IMR-90 (cell line): ENCODE results near the gene AUNIP. TPM values are rescaled to one million over a fixed set of nuclear protein-coding genes. Genes with fewer than 3 reads are reported as not detected.
A peak's percentile ranks its signal among the peaks of the same experiment; 100 is the strongest.

Experiments
- ATAC-seq: fragments of 200-7000 bp; cut with Tn5 transposase; 2 replicates; pipeline ENCODE4 v1.9.1; 2020; ENCODE audit warnings: low read depth, mild to moderate bottlenecking, moderate library complexity
- BruUV-seq: library from RNA; stranded (reverse); fragments of 400-500 nt; replicated peaks from 2 replicates; lab custom pipeline; 2021; lab: Mats Ljungman, UMichigan
- CTCF ChIA-PET: fragments of 300-600 bp; formaldehyde crosslinking; extraction: SDS; loops from one replicate; lab custom pipeline; 2021; ENCODE audit warnings: antibody characterized with exemption; lab: Yijun Ruan, JAX
- POLR2A ChIA-PET: fragments of 300-600 bp; sonication (Branson Sonifier 250); formaldehyde crosslinking; loops from one replicate; lab custom pipeline; 2022; ENCODE audit warnings: antibody characterized with exemption; ENCODE audit not compliant: unreplicated experiment; lab: Charles Lee
- DNase-seq: peaks from one replicate; pipeline ENCODE4 v3.0.0; 2013
- H2AFZ ChIP-seq: replicated peaks from 2 replicates; pipeline ENCODE3; 2013; ENCODE audit warnings: low read length, mild to moderate bottlenecking; ENCODE audit not compliant: poor library complexity
- H2AK5ac ChIP-seq: 2 replicates; pipeline ENCODE4 v1.6.1; 2013; ENCODE audit warnings: low read depth, low read length, inconsistent platforms
- H2AK9ac ChIP-seq: replicated peaks from 2 replicates; pipeline ENCODE3; 2013; ENCODE audit warnings: mild to moderate bottlenecking, low read depth, low read length, moderate library complexity; ENCODE audit not compliant: poor library complexity
- H2BK120ac ChIP-seq: 2 replicates; pipeline ENCODE4 v1.6.1; 2013; ENCODE audit warnings: low read depth, low read length, inconsistent platforms
- H2BK15ac ChIP-seq: 3 replicates; pipeline ENCODE4 v1.6.1; 2013; ENCODE audit warnings: low read depth, low read length, inconsistent platforms
- H2BK20ac ChIP-seq: 2 replicates; pipeline ENCODE4 v1.6.1; 2013; ENCODE audit warnings: low read depth, mild to moderate bottlenecking, inconsistent platforms, low read length, moderate library complexity
- H2BK5ac ChIP-seq: 2 replicates; pipeline ENCODE4 v1.6.1; 2013; ENCODE audit warnings: mild to moderate bottlenecking, low read depth, low read length, inconsistent platforms; ENCODE audit not compliant: poor library complexity, severe bottlenecking
- H3K14ac ChIP-seq: replicated peaks from 2 replicates; pipeline ENCODE4 v1.6.1; 2013; ENCODE audit warnings: low read depth, low read length, inconsistent platforms
- H3K18ac ChIP-seq: 2 replicates; pipeline ENCODE4 v1.6.1; 2013; ENCODE audit warnings: low read depth, low read length, control low read depth
- H3K23ac ChIP-seq: 2 replicates; pipeline ENCODE4 v1.6.1; 2013; ENCODE audit warnings: low read depth, low read length, inconsistent platforms
- H3K27ac ChIP-seq: 2 replicates; pipeline ENCODE4 v1.5.1; 2013; ENCODE audit warnings: mild to moderate bottlenecking, control low read depth, low read length; ENCODE audit not compliant: insufficient read depth
- H3K27me3 ChIP-seq: 2 replicates; pipeline ENCODE4 v1.6.1; 2013; ENCODE audit warnings: low read length; ENCODE audit not compliant: control insufficient read depth, insufficient read depth
- H3K36me3 ChIP-seq: 2 replicates; pipeline ENCODE4 v1.6.1; 2013; ENCODE audit warnings: low read length, mixed read lengths; ENCODE audit not compliant: control insufficient read depth, insufficient read depth
- H3K4ac ChIP-seq: 2 replicates; pipeline ENCODE4 v1.6.1; 2013; ENCODE audit warnings: low read depth, low read length, inconsistent platforms
- H3K4me1 ChIP-seq: 2 replicates; pipeline ENCODE4 v1.6.1; 2013; ENCODE audit warnings: low read length, mixed read lengths; ENCODE audit not compliant: control insufficient read depth, insufficient read depth
- H3K4me2 ChIP-seq: 2 replicates; pipeline ENCODE4 v1.6.1; 2013; ENCODE audit warnings: low read depth, mild to moderate bottlenecking, control low read depth, low read length, moderate library complexity
- H3K4me3 ChIP-seq: 2 replicates; pipeline ENCODE4 v1.5.1; 2013; ENCODE audit warnings: low read depth, mild to moderate bottlenecking, control low read depth, low read length, moderate library complexity; ENCODE audit not compliant: insufficient read depth
- H3K56ac ChIP-seq: 2 replicates; pipeline ENCODE4 v1.6.1; 2013; ENCODE audit warnings: low read length, inconsistent platforms; ENCODE audit not compliant: insufficient read depth; ENCODE audit errors: extremely low read depth
- H3K79me1 ChIP-seq, 2 experiments: 2 replicates each; pipeline ENCODE4 v1.6.1; 2013; ENCODE audit warnings: low read length in 2 of 2, inconsistent platforms in 1 of 2, low read depth in 1 of 2
- H3K9ac ChIP-seq: 2 replicates; pipeline ENCODE4 v1.6.1; 2013; ENCODE audit warnings: low read depth, low read length, control low read depth
- H3K9me1 ChIP-seq: 2 replicates; pipeline ENCODE4 v1.6.1; 2013; ENCODE audit warnings: low read length, inconsistent platforms; ENCODE audit not compliant: insufficient read depth
- H3K9me3 ChIP-seq: 2 replicates; pipeline ENCODE4 v1.6.1; 2013; ENCODE audit warnings: low read length; ENCODE audit not compliant: control insufficient read depth, insufficient read depth
- H4K20me1 ChIP-seq: 2 replicates; pipeline ENCODE4 v1.6.1; 2013; ENCODE audit warnings: low read length, inconsistent platforms; ENCODE audit not compliant: insufficient read depth
- H4K5ac ChIP-seq: 2 replicates; pipeline ENCODE4 v1.6.1; 2013; ENCODE audit warnings: mild to moderate bottlenecking, low read depth, low read length, control low read depth
- H4K8ac ChIP-seq, 2 experiments: 2 replicates each; pipeline ENCODE4 v1.6.1; 2013; ENCODE audit warnings: low read depth in 2 of 2, low read length in 2 of 2, control low read depth in 1 of 2, inconsistent platforms in 1 of 2
- H4K91ac ChIP-seq: 2 replicates; pipeline ENCODE4 v1.6.1; 2013; ENCODE audit warnings: low read depth, low read length, inconsistent platforms; ENCODE audit not compliant: insufficient read depth
- FOS ChIP-seq: fragments of 150-350 bp; IDR thresholded peaks from 2 replicates; pipeline ENCODE4 v1.6.1; 2016; ENCODE audit warnings: low read depth, low read length
- MAFK ChIP-seq: IDR thresholded peaks from 2 replicates; pipeline ENCODE4 v1.6.1; 2012; ENCODE audit warnings: low read depth, low read length, improper control_type of control experiment
- WGBS, 2 experiments: methylation state at CpG; one replicate each; pipeline versions ENCODE4 v1.1.5 to v1.1.7; 2013; ENCODE audit warnings: missing lambda C conversion rate in 2 of 2; ENCODE audit not compliant: insufficient read length in 1 of 2; ENCODE audit errors: extremely low coverage in 2 of 2; 5-methylcytosine and 5-hydroxymethylcytosine counted together
- dilution Hi-C: fragments of 300-500 bp; cut with HindIII; formaldehyde crosslinking; loops from one replicate; pipeline ENCODE4 v1.14.3; 2018; ENCODE audit warnings: low sequenced_read_pairs; ENCODE audit not compliant: unreplicated experiment
- in situ Hi-C: fragments of 300-500 bp; cut with MboI; formaldehyde crosslinking; loops from 3 replicates; pipeline ENCODE4 v1.14.3; 2019; ENCODE audit warnings: low sequenced_read_pairs, inconsistent platforms, mixed read lengths
- intact Hi-C: fragments of 100-400 bp; cut with micrococcal nuclease; formaldehyde crosslinking; loops from 2 replicates; pipeline ENCODE4 v1.10.0; 2022
- polyA plus RNA-seq, 3 experiments: library from polyadenylated mRNA; depleted of rRNA; stranded (reverse); fragments of >200 nt; gene quantifications; 2 replicates each; pipeline ENCODE4 v1.2.3, GENCODE V29; 2012; ENCODE audit warnings: low replicate concordance in 1 of 3
- total RNA-seq: library from RNA; depleted of rRNA; stranded (reverse); fragments of >200 nt; gene quantifications from 2 replicates; pipeline ENCODE4 v1.2.3, GENCODE V29; 2012

The AUNIP gene
- total and polyA plus RNA-seq, 2 of the 4 experiments (the other 2 are of a cell fraction), result 2.4 to 5.0 TPM

DNA sequence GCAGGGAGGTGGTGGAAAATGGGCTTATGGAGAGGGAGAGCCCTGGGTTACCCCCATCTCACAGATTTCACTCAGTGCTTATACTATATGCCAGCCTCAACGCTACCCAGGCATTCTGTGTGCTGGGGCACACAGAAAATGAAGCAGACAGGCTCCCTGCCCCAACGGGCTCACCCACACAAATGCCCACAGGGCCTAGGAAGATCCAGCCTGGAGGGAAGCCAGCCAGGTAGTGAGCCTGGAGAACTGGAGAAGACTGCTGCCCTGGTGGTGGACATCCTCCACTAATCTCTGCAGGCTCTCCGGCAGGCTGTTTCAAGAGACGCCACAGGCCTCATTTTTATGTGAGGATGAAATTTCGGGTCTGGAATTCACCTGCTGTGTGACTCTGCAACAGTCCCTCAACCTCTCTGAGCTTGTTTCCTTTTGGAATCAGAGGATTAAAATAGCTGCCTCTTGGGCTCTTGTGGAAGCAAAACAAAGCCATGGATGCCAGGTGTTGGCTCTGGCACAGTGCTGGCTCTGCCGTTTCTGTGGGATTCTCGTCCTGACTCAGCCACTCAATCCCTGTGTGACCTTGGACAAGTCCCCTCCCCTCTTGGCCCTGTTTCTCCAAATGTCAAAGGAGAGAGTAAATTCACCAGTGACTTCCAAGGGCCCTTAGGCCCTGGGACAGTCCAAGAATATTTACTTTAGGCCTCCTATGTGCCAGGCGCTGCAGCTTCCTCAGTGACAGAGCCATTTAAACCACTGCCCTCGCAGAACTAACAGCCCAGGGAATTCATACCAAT lies 12.6 kb upstream of the AUNIP start:
- Histone ChIP-seq H2BK5ac (no peak overlapping the region), H4K5ac (no peak overlapping the region), H3K27ac (no peak overlapping the region), H3K79me1 (peaks cover 42 to 50% of the 10 kb centered on the region in 2 experiments), H2AFZ (peak overlapping the region; percentile 49), H3K9me3 (no peaks in the 10 kb centered on the region), H3K14ac (no peak overlapping the region), H3K9me1 (peaks cover 9% of the 10 kb centered on the region; the same call in 1 of the 2 replicates), H3K27me3 (no peaks in the 10 kb centered on the region), H2BK15ac (no peak overlapping the region), H3K4me2 (no peak overlapping the region), H2AK9ac (peak overlapping the region; percentile 8), H3K56ac (no peak overlapping the region), H3K9ac (no peak overlapping the region), H2BK20ac (no peak overlapping the region), H3K18ac (no peak overlapping the region), H4K91ac (no peak overlapping the region), H4K20me1 (peaks cover 3% of the 10 kb centered on the region; the same call in 1 of the 2 replicates), H4K8ac (no peak overlapping the region), H3K36me3 (peaks cover 18% of the 10 kb centered on the region), H3K4me1 (peaks cover 18% of the 10 kb centered on the region), H2BK120ac (no peak overlapping the region), H3K4me3 (no peak overlapping the region), H3K4ac (no peak overlapping the region), H3K23ac (no peak overlapping the region), H2AK5ac (0 out of 2 replicates have a peak overlapping the region, but pooled peaks have one; percentile 24)
- dilution Hi-C loops (no loop called here), in situ Hi-C loops (no loop called here), intact Hi-C loops (no loop called here)
- TF ChIP-seq MAFK (no peak), FOS (no peak)
- no TSS peak for BruUV-seq
- ChIA-PET CTCF (interaction anchor here (0.8 kb wide), 1 partner anchor 24 kb away, joined by 3 read pairs; no protein-coding TSS in a partner anchor), POLR2A (interaction anchor here (0.6 kb wide), 1 partner anchor 184 kb away, joined by 3 read pairs; no protein-coding TSS in a partner anchor)
- 100% methylated on average over 1 of the region's 9 CpGs; no CpG with 5 or more reads in 1 of the 2 experiments for WGBS, 2 experiments
- no peak for ATAC-seq
- no peak for DNase-seq
